HEK293 (cell line): ENCODE results near the gene GRAPL.
"Not testable (repeated sequence)": the region's sequence is repeated elsewhere in the genome, so short reads cannot be mapped to it uniquely, and the experiment has no call there.

Experiments
- CTCF ChIP-seq: fragments of 450-650 bp; formaldehyde crosslinking; IDR thresholded peaks from 2 replicates; pipeline ENCODE4 v1.5.1; 2016; ENCODE audit warnings: missing biosample characterization, missing genetic modification characterization
- HOXC10 ChIP-seq: sonication (generic); formaldehyde crosslinking; IDR thresholded peaks from 2 replicates; pipeline ENCODE4 v1.8.1; 2023; ENCODE audit warnings: mild to moderate bottlenecking, missing genetic modification reagents
- PBX3 ChIP-seq: sonication (generic); formaldehyde crosslinking; IDR thresholded peaks from 2 replicates; pipeline ENCODE4 v1.8.1; 2022; ENCODE audit warnings: mild to moderate bottlenecking, moderate library complexity, missing genetic modification reagents
- ZNF274 ChIP-seq, 2 experiments: fragments of 200-500 bp in 1 of 2; fragments of 450-650 bp in 1 of 2; sonication (Bioruptor generic) in 1 of 2; formaldehyde crosslinking in 1 of 2; IDR thresholded peaks; 2 replicates each; pipeline versions ENCODE4 v1.5.1 to v1.6.1; 2014 to 2016; ENCODE audit warnings: borderline replicate concordance in 1 of 2, inconsistent platforms in 1 of 2, low read length in 1 of 2, missing biosample characterization in 1 of 2, missing genetic modification characterization in 1 of 2

- not testable (repeated sequence) for TF ChIP-seq ZNF274 (IDR thresholded peaks at IDR 0.05; ENCODE audit: low read length); ZNF274 (tag by site-specific recombination; IDR thresholded peaks at IDR 0.05; ENCODE audit: borderline replicate concordance); PBX3 (CRISPR knock-in tag); HOXC10 (CRISPR knock-in tag); CTCF (tag by site-specific recombination)
Measured at GRCh38 chr17:19112459-19112826, 14.9 kb upstream of the GRAPL start.
